Fibroblast of pulmonary artery (primary cell): Measurements from ENCODE around the gene PRICKLE4.

Experiments used
- DNase-seq: peaks from one replicate; pipeline ENCODE4 v3.0.0-alpha.2; 2010; ENCODE audit warnings: low read depth
- H3K4me3 ChIP-seq: replicated peaks from 2 replicates; pipeline ENCODE4 v1.5.1; 2011; ENCODE audit warnings: low read depth, mild to moderate bottlenecking, control low read depth, low read length, moderate library complexity
- TF ChIP-seq, protein P1 (sequence below): IDR thresholded peaks from 2 replicates; pipeline ENCODE4 v1.5.1; 2011; ENCODE audit warnings: mild to moderate bottlenecking, control low read depth, low read length, inconsistent platforms; ENCODE audit errors: missing control alignments

Gene PRICKLE4

DNA sequence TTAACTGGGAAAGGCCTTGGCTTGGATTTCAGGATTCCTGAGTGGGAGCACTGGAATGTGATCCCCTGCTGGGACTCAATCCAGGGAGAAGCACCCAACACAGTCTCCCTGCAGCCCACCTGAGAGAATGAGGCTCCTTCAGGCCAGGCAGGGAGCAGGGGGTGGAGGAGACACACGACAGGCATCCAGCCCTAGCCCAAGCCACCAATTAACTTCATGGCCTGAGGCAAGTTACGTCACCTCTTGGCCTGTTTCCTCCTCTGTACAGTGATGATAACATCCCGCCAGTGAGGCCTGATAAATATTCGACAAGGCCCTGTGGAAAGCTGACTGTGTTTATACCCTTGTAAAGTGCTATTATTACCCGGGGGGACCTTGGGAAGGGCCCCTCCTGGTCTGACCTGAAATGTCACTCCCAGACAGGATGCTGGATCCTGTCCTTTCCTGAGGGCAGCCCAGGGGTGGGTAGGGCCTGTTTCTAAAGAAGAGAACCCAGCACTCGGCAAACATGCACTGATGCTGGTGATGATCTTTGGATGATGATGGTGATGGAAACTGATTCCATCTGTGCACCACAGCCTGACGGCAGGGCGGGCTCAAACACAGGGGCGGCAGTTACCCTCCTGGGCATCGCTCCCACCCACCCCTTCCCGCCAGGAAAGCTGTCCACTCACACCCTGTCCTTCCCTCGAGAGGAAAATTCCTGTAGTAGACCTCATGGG is 13.3 kb upstream of the PRICKLE4 start:
- peak; percentile 80 for DNase-seq
- TF ChIP-seq, protein P1, sequence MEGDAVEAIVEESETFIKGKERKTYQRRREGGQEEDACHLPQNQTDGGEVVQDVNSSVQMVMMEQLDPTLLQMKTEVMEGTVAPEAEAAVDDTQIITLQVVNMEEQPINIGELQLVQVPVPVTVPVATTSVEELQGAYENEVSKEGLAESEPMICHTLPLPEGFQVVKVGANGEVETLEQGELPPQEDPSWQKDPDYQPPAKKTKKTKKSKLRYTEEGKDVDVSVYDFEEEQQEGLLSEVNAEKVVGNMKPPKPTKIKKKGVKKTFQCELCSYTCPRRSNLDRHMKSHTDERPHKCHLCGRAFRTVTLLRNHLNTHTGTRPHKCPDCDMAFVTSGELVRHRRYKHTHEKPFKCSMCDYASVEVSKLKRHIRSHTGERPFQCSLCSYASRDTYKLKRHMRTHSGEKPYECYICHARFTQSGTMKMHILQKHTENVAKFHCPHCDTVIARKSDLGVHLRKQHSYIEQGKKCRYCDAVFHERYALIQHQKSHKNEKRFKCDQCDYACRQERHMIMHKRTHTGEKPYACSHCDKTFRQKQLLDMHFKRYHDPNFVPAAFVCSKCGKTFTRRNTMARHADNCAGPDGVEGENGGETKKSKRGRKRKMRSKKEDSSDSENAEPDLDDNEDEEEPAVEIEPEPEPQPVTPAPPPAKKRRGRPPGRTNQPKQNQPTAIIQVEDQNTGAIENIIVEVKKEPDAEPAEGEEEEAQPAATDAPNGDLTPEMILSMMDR, result no peak
- H3K4me3 ChIP-seq, result no peak overlapping the region

DNA sequence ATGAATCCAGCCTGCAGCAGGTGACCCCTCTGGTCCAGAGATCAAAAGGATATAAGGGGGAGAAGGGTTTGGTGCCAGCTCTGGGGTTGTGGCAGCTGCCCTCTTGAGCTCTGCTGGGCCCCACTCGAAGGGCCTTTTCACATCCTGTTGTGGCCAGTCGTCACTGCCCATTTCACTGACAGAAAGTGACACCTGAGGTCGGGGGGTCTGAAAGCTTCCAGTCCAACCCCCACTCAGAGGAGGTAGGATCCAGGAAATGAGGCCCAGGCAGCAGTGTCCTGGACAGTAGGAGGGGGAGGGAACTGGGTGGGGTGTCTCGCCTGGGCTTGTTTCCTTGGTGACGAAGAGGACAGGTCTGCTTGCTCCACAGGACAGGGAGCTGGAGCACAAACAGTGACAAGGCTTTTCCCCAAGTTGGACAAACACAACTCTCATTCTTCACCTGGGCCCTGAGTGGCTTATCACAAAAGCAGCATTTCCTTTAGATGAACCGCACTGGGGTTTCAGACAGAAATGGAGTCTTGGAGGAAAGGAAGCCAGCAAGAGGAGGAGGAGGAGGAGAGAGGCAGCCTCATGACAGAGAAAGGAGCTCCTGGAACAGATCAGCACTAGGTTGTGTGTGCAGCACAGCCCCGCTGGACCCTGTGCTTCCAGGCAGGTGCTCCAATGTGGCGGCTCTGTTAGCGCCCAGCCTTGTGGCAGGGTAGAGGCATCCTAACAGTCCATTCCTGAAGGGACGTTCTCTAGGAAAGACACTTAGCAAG is 11.9 kb upstream of the PRICKLE4 start:
- TF ChIP-seq, protein P1, result no peak
- no peak overlapping the region for H3K4me3 ChIP-seq
- DNase-seq, result no peak

DNA sequence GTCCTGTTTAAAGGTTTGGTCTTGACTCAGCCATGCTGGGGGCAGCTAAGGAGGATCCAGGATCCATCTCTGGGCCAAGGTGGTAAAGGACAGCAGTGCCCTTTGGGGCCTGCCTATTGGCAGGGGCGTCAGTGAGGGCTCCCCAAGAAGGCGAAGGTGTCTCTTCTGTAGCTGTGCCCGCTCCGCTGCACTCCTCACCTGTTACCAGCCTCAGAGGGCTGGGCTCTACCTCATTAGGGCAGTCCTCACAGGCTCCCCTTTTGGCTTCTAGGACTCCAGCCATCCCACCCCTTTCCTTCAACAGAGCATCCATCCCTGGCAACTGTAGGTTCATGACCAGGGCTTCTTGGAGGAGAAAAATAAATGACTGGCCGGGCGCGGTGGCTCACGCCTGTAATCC is 11.2 kb upstream of the PRICKLE4 start:
- no peak for DNase-seq
- no peak overlapping the region for H3K4me3 ChIP-seq
- TF ChIP-seq, protein P1, result no peak

DNA sequence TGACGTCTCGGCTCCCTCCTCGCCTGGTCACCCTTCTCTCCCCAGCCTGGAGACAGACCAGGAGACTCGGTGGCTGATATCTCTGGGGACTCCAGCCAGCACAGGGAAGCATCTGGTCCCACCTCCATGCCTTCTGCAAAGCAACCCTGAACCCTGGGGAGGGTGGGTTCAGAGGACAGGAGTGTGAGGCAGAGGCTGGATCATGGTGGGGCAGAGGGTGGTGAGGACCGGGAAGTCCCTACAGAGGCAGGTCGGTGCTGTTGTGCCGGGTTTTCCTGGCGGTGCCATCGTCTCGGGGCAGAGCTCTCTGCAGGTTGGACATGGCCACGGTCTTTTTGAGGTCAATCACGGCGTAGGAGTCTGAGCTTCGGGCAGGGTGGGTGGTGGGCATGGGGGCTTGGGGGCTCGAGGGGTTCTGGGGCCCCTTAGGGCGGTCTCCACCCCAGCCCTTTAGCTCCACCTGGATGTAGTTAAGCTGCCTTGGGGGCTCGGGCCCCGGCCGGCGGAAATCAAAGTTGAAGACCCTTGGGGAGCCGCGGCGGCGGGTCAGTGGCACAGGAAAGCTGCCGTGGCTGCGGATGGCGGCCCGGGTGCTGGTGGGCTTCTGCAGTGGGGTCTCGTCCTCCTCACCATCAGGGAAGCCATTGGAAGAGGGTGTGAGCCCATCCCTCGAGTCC is 10.1 kb upstream of the PRICKLE4 start:
- no peak for DNase-seq
- TF ChIP-seq, protein P1, result no peak
- no peak overlapping the region for H3K4me3 ChIP-seq

DNA sequence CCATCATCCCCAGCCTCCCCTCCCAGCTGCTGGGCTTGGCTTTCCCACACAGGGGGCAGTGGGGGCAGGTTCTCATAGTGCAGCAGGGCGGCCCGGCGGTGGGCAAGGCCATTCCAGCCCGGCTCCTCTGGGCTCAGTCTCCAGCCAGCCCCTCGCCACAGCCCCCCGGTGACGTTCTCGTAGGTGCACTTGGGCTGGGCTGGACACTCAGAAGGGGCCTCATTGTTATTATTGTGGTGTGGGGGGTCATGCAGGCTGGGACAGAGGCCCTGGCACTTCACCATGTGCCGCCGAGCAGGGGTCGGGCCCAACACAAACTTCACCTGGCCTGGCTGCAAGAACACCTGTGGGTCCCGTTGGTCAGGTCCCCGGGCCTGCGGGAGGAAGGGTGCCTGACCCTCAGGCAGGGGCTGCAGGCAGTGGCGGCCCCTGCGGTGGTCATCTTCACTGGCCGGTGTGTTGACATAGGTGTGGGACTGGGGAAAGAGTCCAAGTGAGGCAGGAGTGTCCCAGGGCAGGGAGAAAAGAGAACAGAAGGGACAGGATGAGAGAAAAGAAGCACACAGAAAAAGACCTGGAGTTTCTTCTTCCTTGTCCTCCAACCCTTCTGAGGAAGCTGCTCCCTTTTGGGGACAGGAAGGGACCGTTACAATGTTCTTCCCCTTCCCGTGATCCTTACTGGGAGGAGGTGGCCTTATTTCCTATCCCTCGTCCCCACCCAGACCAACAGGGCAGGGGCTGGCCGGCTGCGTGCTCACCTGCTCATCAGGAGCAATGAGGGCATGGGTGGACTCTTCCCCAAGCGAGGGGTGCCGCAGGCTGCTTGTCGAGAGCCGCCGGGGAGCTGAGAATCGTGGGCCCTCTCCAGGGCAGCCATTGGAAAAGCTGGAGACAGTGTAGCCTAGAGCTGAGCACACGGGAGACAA is 9.3 kb upstream of the PRICKLE4 start:
- no peak for DNase-seq
- no peak overlapping the region for H3K4me3 ChIP-seq
- TF ChIP-seq, protein P1, result no peak

DNA sequence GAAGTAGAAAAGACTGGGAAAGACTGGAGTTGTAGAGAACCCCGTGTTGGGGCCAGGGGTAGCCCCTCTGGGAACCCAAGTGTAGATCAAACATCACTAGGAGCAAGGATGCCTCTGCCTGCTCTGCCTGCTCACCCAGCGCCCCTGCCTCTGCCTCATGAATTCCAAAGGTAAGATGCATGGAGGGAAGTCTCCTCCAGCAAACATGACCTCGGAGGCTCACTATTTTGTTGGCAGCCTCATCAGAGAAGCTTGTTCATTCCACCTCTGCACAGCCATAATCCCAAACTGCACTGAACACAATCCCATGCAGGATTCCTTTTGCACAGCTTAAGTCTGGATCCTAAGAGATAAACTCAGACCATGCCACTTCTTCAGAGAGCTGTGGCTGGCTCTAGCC is 5.7 kb upstream of the PRICKLE4 start:
- TF ChIP-seq, protein P1, result no peak
- no peak overlapping the region for H3K4me3 ChIP-seq
- no peak for DNase-seq
